ENCODE measurements around the gene FTH1. TPM values are rescaled to one million over a fixed set of nuclear protein-coding genes. Genes with fewer than 3 reads are reported as not detected.
"Not testable (repeated sequence)": the region's sequence is repeated elsewhere in the genome, so short reads cannot be mapped to it uniquely, and the experiment has no call there.

Gene FTH1
- polyA plus RNA-seq (ENCODE audit: insufficient read length in 12 of 12) = 1,000 to 10,000 TPM in 11 of 12 donors, not detected in 1; 1,211 to 2,107 (median 1,338) TPM
- long read RNA-seq, donor 1, transcript FTH1-211 (3 exons, 788 nt) = minor isoform, 128 of 3,426 reads
- long read RNA-seq, donor 1, transcript FTH1-208 (4 exons, 912 nt) = minor isoform, 31 of 3,426 reads
- long read RNA-seq, donor 1, transcript FTH1-201 (4 exons, 1,229 nt) = major isoform, 2,750 of 3,426 reads
- long read RNA-seq, donor 1, partial matches to known transcripts = 447 of 3,426 reads
- long read RNA-seq, donor 1, other reads (novel, unspliced or antisense) = 69 of 3,426 reads
- long read RNA-seq, donor 2, transcript FTH1-208 (4 exons, 912 nt) = minor isoform, 5 of 1,331 reads
- long read RNA-seq, donor 2, transcript FTH1-211 (3 exons, 788 nt) = minor isoform, 18 of 1,331 reads
- long read RNA-seq, donor 2, transcript FTH1-201 (4 exons, 1,229 nt) = major isoform, 1,200 of 1,331 reads
- long read RNA-seq, donor 2, partial matches to known transcripts = 92 of 1,331 reads
- long read RNA-seq, donor 2, other reads (novel, unspliced or antisense) = 14 of 1,331 reads
- long read RNA-seq, donor 3, transcript FTH1-201 (4 exons, 1,229 nt) = major isoform, 433 of 492 reads
- long read RNA-seq, donor 3, partial matches to known transcripts = 42 of 492 reads
- long read RNA-seq, donor 3, other reads (novel, unspliced or antisense) = 9 of 492 reads
- long read RNA-seq, donor 4, transcript FTH1-211 (3 exons, 788 nt) = minor isoform, 7 of 355 reads
- long read RNA-seq, donor 4, transcript FTH1-201 (4 exons, 1,229 nt) = major isoform, 314 of 355 reads
- long read RNA-seq, donor 4, partial matches to known transcripts = 26 of 355 reads
- long read RNA-seq, donor 4, other reads (novel, unspliced or antisense) = 5 of 355 reads
- long read RNA-seq, donor 5 = 0 reads
- long read RNA-seq, donor 6, transcript FTH1-201 (4 exons, 1,229 nt) = major isoform, 433 of 515 reads
- long read RNA-seq, donor 6, transcript FTH1-211 (3 exons, 788 nt) = minor isoform, 9 of 515 reads
- long read RNA-seq, donor 6, partial matches to known transcripts = 71 of 515 reads
- long read RNA-seq, donor 6, other reads (novel, unspliced or antisense) = 0 of 515 reads
- long read RNA-seq, donor 7, transcript FTH1-201 (4 exons, 1,229 nt) = major isoform, 482 of 531 reads
- long read RNA-seq, donor 7, partial matches to known transcripts = 42 of 531 reads
- long read RNA-seq, donor 7, other reads (novel, unspliced or antisense) = 0 of 531 reads
- long read RNA-seq, donor 8, transcript FTH1-208 (4 exons, 912 nt) = minor isoform, 10 of 1,075 reads
- long read RNA-seq, donor 8, transcript FTH1-211 (3 exons, 788 nt) = minor isoform, 7 of 1,075 reads
- long read RNA-seq, donor 8, transcript FTH1-201 (4 exons, 1,229 nt) = major isoform, 977 of 1,075 reads
- long read RNA-seq, donor 8, partial matches to known transcripts = 73 of 1,075 reads
- long read RNA-seq, donor 8, other reads (novel, unspliced or antisense) = 7 of 1,075 reads
- long read RNA-seq, donor 9, transcript FTH1-211 (3 exons, 788 nt) = minor isoform, 14 of 549 reads
- long read RNA-seq, donor 9, transcript FTH1-201 (4 exons, 1,229 nt) = major isoform, 482 of 549 reads
- long read RNA-seq, donor 9, partial matches to known transcripts = 44 of 549 reads
- long read RNA-seq, donor 9, other reads (novel, unspliced or antisense) = 6 of 549 reads
- long read RNA-seq, donor 10, transcript FTH1-211 (3 exons, 788 nt) = minor isoform, 16 of 971 reads
- long read RNA-seq, donor 10, transcript FTH1-201 (4 exons, 1,229 nt) = major isoform, 881 of 971 reads
- long read RNA-seq, donor 10, partial matches to known transcripts = 57 of 971 reads
- long read RNA-seq, donor 10, other reads (novel, unspliced or antisense) = 15 of 971 reads
- long read RNA-seq, donor 11, transcript FTH1-211 (3 exons, 788 nt) = minor isoform, 6 of 905 reads
- long read RNA-seq, donor 11, transcript FTH1-201 (4 exons, 1,229 nt) = major isoform, 780 of 905 reads
- long read RNA-seq, donor 11, partial matches to known transcripts = 71 of 905 reads
- long read RNA-seq, donor 11, other reads (novel, unspliced or antisense) = 42 of 905 reads

DNA sequence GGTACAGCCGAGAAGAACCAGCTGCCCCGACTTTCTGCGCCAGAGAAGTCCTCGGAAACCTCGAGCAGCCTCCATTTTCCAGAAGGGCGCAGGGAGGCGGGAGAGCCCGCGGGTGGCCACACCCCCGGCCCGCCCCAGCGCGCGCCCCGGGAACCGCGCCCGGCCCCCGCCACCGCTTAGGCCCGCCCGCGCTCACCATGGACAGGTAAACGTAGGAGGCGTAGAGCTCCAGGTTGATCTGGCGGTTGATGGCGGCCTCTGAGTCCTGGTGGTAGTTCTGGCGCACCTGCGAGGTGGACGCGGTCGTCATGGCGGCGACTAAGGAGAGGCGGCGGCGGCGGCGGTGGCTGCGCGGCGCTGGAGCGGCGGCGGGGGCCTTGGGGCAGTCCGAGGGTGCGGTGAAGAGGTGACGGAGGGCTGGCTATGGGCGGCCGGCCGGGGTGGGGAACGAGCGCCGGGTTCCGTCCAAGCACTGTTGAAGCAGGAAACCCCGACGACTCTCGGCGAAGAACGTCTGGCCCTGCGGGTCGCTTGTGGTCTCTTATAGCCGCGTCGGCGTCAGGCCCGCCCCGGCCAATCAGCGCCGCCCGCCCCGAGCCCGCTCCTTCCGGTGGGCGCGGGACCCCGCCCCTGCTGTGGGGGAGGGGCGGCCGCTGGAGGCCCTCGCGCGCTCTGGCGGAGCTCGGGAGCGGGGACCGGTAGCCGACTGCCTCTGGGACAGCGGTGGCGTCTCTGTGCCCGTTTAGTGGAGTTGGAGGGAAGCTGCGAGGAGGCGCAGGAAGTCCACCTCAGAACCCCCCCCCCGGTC is at the start of gene FTH1:
Gene FTH1 (minus strand): TSS at position 519 of the 808 bp plus-strand sequence. CDS start 209 bp downstream, at position 310.
- peak; percentile 90 for DNase-seq

DNA sequence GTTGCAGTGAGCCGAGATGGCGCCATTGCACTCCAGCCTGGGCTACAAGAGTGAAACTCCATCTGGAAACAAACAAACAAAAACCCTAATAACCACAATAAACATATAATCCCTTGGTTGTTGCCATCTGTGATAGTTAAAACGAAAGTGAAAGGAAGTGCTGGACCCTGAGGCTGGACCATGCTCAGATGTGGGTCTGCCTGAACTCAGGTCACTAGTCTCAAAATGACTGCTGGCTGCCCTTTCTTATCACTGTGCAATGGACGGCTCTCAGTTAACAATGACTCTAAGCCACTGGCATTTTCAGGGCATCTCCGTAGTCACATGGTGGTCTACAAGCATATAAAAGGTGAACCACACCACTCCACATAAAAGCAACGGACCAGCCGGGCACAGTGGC is 48.2 kb upstream of the FTH1 start:
- no peak for DNase-seq

DNA sequence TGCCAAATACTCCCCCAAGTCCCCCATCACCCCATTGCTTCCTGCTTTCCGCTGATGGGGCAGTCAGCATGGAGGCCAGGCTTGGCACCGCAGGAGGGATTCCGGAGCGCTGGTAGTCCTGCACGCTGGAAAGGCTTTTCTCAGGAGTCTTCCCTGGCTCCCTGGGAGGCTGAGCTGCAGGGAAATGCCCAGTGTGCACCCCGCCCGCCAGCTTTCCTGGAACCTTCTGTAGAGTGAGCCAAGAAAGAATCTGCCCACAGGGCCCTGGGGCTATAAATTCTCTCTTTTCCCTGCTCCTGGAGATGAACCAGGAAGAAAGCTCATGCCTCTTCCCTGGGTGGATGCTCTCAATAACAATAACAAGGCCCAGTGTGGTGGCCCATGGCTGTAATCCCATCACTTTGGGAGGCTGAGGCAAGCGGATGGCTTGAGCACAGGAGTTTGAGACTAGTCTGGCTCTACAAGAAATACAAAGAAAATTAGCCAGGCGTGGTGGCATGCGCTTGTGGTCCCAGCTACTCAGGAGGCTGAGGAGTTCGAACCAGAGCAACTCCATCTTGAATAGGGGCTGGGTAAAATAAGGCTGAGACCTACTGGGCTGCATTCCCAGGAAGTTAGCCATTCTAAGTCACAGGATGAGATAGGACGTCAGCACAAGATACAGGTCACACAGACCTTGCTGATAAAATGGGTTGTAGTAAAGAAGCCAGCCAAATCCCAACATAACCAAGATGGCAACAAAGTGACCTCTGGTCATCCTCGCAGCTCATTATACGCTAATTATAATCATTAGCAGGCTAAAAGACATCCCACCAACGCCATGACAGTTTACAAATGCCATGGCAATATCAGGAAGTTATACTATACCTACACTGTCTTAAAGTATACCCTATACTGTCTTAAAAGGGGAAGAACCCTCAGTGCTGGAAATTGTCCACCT is 46.4 kb upstream of the FTH1 start:
- DNase-seq = no peak

DNA sequence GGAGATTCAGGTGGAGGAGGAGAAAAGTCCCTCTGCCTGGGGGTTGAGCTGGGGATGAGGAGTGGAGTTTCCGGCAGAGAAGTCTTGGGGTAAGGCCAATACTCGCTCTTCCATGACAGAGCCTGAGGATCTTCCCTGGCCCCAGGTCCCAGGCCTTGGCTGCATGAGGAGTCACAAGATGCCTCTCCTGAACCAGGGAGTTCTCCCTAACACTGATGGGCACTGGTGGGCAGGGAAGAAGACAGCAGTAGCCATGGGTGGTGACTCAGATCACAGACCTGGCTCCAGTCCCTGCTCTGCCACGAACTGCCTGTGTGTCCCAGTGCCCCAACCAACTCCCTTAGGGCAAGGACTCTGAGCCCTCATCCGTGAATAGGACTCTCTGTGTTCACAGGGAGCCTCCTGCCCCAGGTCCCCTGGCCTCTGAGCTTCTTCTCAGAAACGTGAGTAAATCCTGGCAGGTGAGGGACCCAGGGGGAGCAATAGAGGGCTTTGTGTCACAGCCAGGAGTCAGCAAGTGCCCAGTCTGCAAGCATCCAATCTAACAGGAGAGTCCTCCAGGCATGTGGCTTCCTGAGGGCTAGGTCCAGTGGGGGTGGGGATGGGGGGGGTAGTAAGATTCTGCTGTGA is 45.5 kb upstream of the FTH1 start:
- DNase-seq = no peak

DNA sequence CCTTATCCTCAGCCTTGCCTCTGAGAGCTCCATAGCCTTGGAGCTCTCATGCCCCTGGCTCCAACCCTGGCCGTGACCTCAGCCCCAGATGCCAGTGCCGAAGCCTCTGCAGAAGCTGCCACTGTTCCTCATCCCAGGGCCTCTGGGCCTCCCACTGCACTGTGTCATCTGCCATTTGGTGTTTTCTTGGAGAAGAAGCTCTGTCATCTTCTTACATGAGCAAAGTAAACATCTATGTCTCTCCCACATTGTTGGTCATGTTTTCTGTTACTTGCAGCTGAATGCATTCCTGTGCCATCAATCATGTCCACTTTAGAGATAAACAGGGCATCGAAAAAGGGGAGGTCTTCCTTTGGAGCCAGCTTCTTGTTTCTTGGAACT is 45.0 kb upstream of the FTH1 start:
- no peak for DNase-seq

DNA sequence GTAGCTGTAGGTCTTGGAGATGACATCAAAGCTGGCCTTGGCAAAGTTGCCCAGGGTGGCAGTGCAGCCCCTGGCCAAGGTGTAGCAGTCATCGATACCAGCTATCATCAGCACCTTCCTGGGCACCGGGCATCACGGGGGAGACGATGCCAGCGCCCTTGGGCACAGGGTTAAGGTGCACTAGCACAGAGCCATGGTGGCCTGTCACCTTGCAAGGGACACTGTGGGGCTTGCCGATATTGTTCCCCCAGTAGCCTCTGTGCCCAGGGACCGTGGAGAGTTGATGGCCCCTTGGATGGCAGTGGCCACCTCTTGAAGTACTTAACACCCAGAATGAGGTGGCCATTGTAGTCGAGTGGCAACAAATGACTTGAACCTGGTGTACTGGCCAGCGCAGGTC is 44.4 kb upstream of the FTH1 start:
- no peak for DNase-seq

DNA sequence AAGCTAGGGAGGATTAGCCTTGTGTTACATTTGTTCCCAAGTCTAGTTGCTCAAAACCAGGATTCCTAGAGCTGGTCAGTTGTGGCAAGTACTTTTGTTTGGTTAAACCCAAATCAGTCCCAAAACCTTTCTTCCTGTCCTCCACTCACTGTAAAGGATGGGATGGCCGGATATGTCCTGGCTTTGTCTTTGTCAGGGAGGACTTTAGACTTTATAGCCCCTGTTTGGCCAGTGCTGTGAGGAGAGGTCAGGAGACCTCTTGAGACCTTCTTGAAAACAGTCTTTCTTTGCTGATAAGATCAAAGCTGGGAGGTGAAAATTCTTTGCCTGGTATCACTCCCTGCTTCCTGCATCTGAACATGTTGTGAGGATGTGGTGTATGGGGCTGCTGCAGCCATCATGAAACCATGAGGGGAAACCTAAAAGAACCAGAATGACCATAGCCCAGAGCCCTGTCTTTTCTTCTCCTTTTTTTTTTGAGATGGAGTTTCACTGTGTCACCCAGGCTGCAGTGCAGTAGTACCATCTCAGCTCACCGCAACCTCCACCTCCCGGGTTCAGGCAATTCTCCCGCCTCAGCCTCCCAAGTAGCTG is 43.6 kb upstream of the FTH1 start:
- no peak for DNase-seq

DNA sequence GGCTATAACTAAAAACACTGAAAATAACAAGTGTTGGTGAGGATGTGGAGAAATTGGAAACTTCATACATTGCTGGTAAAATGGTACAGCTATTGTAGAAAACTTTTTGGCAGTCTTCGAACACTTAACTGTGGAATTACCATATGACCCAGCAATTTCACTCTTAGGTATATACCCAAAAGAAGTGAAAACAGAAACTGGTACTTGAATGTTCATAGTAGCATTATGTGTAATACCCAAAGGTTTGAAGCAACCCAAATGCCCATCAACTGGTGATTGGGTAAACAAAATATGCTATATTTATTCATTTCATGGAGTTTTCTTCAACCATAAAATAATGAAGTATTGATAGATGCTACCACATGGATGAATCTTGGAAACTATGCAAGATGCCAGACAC is 40.8 kb upstream of the FTH1 start:
- DNase-seq = no peak

DNA sequence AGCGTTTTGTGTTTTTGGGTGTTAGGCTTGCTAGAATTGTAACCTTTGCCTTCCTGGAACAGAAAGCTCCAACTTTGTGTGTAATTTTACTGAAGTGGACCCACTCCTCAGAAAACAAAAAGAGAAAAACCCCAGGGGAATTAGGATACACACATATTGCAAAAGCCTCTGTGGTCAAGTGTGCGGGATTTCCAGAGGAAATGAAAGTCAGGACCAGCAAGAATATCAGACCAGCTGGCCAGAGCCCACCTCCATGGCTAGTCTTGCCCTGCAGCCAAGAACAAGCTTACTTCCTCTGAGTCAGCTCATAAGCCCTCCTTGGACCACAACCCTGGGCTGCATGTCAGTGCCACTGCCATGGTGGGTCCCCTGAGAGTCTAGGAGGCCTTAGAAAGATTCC is 37.0 kb upstream of the FTH1 start:
- peak; percentile 9 for DNase-seq

DNA sequence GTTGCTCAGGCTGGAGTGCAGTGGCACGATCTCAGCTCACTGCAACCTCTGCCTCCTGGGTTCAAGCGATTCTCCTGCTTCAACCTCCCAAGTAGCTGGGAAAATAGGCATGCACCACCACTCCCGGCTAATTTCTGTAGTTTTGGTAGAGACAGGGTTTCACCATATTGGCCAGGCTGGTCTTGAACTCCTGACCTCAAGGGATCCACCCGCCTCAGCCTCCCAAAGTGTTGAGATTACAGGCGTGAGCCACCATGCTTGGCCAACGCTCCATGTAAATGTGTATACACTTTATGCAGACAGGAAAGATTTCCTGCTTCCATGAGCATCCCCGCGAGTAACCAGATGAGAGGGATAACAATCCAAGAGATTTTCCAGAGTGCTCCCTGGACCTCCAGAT is 34.8 kb upstream of the FTH1 start:
- not testable (repeated sequence) for DNase-seq

DNA sequence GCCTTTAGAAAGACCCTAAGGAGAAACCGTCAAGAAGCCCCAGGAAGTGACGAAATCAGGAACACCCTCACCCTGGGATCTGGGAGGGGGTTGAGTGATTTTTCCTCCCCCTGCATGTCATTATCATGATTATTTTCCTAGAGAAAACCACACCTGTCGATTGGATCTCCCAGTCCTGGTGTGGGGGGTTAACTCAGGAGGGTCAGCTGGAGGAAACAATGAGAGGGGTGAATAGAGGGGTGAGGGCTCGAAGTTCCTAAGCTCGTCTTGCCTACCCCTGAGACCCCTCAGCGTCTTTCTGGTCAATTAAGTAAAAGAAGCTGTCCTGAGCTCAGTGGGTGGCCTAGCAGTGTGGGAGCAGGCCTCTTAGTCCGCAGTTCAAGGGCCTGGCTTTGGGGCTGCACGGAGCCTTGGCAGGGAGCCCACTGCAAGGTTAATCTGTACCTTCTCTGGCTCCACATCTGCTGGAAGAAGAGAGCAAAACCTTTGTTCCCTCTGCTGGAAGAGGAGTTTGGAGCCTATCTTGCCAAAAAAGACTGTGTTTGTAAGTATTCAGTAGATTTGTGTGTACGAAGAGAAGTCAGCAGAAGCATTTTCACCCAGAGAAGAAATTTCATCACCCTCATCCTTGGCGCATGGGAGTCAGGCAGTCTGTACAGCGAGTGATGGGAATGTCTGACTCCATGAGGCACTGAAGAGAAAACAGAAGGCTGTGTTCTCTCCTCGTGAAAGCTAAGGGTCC is 34.2 kb upstream of the FTH1 start:
- no peak for DNase-seq

DNA sequence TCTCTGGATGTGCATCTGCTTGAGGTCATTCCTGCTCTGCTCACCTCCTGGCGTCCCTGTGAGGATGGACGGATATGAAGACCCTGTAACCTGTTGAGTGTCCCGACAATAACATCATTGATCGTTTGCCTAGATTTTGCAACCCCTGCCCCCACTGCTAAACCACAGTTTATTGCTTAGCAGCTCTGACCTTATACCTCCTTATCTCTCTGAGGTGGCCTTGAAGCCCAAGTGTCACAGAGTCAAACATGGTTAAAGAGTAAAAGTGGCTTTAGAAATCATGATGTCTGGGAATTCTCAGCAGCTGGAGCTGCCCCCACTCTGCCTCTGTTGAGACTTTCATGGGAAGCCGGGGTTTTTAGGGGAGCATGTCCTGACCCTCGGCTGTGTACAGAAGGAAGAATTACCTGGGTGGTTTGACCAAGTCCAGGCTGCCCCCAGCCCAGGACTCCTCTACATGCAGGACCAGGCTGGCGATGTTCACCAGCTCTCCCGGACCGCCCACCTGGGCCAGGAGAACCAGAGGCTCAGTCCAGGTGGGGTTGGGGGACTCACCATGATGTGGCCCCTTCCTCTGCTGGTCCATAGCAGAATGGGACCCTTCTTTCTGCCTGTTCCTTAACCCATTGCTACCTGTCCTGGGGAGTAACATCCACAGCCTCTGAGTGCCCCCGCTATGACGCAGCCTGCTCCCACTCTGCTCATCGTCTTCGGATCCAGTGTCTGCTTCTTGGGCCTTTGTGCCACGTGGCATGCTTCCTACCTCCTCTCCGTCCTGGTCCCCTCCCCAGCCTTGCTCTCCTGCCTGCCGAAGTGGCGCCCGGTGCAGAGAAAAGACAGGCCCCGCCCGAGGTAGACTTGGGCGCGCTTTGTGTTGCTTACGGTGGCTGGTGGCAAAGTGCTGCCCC is 33.4 kb upstream of the FTH1 start:
- no peak for DNase-seq

DNA sequence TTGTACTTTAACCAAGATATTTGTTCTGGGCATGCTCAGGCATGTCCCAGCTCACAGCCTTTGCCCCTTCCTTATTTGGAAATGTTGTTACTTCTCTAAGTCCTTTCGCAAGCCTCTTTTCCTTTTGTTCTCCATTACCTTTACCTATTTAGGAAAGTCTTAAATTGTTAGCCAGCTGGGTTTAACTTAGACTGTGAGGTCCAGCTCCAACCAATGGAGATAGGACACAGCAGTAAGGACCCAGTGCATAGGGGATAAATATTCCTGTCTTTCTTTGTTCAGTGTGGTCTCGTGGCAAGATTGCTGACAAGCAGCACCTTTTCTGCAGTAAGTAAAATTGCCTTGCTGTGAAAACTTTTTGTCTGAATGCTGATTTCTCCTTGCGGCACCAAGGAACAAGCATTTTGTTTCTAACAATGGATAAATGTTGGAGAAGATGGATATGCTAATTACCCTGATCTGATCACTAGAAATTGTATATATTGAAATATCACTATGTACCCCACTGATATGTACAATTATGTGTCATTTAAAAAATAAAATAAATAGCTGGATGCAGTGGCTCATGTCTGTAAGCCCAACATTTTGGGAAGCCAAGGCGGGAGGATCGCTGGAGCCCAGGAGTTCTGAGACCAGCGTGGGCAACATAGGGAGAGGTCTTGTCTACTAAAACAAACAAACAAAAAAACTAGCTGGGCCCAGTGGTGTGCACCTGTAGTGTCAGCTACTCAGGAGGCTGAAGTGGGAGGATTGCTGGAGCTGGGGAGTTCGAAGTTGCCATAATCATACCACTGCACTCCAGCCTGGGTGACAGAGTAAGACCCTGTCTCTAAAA is 31.9 kb upstream of the FTH1 start:
- no peak for DNase-seq

DNA sequence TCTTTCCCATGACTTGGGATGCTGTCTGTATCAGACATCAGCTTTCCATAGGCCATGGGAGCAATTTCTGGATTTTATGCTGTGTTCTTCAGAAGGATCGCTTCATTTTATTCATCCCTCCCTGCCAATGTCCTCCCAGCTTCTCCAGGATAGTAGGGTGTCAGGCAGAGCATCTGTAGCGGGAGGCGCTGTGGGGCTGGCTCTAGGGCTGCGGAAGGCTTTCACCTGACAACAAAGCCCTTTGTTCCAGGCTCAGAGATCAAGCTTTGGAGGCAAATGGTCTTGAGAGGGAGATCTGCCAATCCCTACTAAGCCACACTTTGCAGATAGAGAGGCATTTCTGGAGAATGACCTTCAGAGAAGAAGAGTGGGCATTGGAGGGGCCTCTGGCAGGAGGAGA is 29.5 kb upstream of the FTH1 start:
- DNase-seq = no peak

DNA sequence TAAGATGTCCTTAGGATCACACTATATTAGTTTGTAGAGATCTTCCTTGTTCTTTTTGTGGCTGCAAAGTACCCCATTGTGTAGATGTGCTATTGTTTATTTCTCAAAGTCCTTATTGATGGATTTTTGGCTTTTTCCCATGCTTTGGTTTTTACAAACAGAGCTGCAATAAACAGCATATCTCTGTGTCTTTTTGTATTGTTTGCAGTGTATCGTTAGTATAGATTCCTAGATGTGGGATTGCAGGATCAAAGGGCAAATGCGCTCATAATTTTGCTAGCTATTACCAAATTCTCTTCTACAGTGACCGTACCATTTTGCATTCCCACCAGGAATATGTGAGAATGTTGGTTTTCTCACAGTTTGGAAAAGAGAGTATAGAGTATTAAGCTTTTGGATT is 27.5 kb upstream of the FTH1 start:
- DNase-seq = no peak

Data from muscle of arm (tissue), 14 donors.